IMR-90 (cell line): ENCODE results near the gene RGS13. TPM values are rescaled to one million over a fixed set of nuclear protein-coding genes. Genes with fewer than 3 reads are reported as not detected.

ENCODE experiments used
- ATAC-seq: fragments of 200-7000 bp; cut with Tn5 transposase; 2 replicates; pipeline ENCODE4 v1.9.1; 2020; ENCODE audit warnings: low read depth, mild to moderate bottlenecking, moderate library complexity
- BruUV-seq: library from RNA; stranded (reverse); fragments of 400-500 nt; replicated peaks from 2 replicates; lab custom pipeline; 2021; lab: Mats Ljungman, UMichigan
- CTCF ChIA-PET: fragments of 300-600 bp; formaldehyde crosslinking; extraction: SDS; loops from one replicate; lab custom pipeline; 2021; ENCODE audit warnings: antibody characterized with exemption; lab: Yijun Ruan, JAX
- POLR2A ChIA-PET: fragments of 300-600 bp; sonication (Branson Sonifier 250); formaldehyde crosslinking; loops from one replicate; lab custom pipeline; 2022; ENCODE audit warnings: antibody characterized with exemption; ENCODE audit not compliant: unreplicated experiment; lab: Charles Lee
- DNase-seq: peaks from one replicate; pipeline ENCODE4 v3.0.0; 2013
- H2AFZ ChIP-seq: replicated peaks from 2 replicates; pipeline ENCODE3; 2013; ENCODE audit warnings: low read length, mild to moderate bottlenecking; ENCODE audit not compliant: poor library complexity
- H2AK5ac ChIP-seq: 2 replicates; pipeline ENCODE4 v1.6.1; 2013; ENCODE audit warnings: low read depth, low read length, inconsistent platforms
- H2AK9ac ChIP-seq: replicated peaks from 2 replicates; pipeline ENCODE3; 2013; ENCODE audit warnings: mild to moderate bottlenecking, low read depth, low read length, moderate library complexity; ENCODE audit not compliant: poor library complexity
- H2BK120ac ChIP-seq: 2 replicates; pipeline ENCODE4 v1.6.1; 2013; ENCODE audit warnings: low read depth, low read length, inconsistent platforms
- H2BK15ac ChIP-seq: 3 replicates; pipeline ENCODE4 v1.6.1; 2013; ENCODE audit warnings: low read depth, low read length, inconsistent platforms
- H2BK20ac ChIP-seq: 2 replicates; pipeline ENCODE4 v1.6.1; 2013; ENCODE audit warnings: low read depth, mild to moderate bottlenecking, inconsistent platforms, low read length, moderate library complexity
- H2BK5ac ChIP-seq: 2 replicates; pipeline ENCODE4 v1.6.1; 2013; ENCODE audit warnings: mild to moderate bottlenecking, low read depth, low read length, inconsistent platforms; ENCODE audit not compliant: poor library complexity, severe bottlenecking
- H3K14ac ChIP-seq: replicated peaks from 2 replicates; pipeline ENCODE4 v1.6.1; 2013; ENCODE audit warnings: low read depth, low read length, inconsistent platforms
- H3K18ac ChIP-seq: 2 replicates; pipeline ENCODE4 v1.6.1; 2013; ENCODE audit warnings: low read depth, low read length, control low read depth
- H3K23ac ChIP-seq: 2 replicates; pipeline ENCODE4 v1.6.1; 2013; ENCODE audit warnings: low read depth, low read length, inconsistent platforms
- H3K27ac ChIP-seq: 2 replicates; pipeline ENCODE4 v1.5.1; 2013; ENCODE audit warnings: mild to moderate bottlenecking, control low read depth, low read length; ENCODE audit not compliant: insufficient read depth
- H3K27me3 ChIP-seq: 2 replicates; pipeline ENCODE4 v1.6.1; 2013; ENCODE audit warnings: low read length; ENCODE audit not compliant: control insufficient read depth, insufficient read depth
- H3K36me3 ChIP-seq: 2 replicates; pipeline ENCODE4 v1.6.1; 2013; ENCODE audit warnings: low read length, mixed read lengths; ENCODE audit not compliant: control insufficient read depth, insufficient read depth
- H3K4ac ChIP-seq: 2 replicates; pipeline ENCODE4 v1.6.1; 2013; ENCODE audit warnings: low read depth, low read length, inconsistent platforms
- H3K4me1 ChIP-seq: 2 replicates; pipeline ENCODE4 v1.6.1; 2013; ENCODE audit warnings: low read length, mixed read lengths; ENCODE audit not compliant: control insufficient read depth, insufficient read depth
- H3K4me2 ChIP-seq: 2 replicates; pipeline ENCODE4 v1.6.1; 2013; ENCODE audit warnings: low read depth, mild to moderate bottlenecking, control low read depth, low read length, moderate library complexity
- H3K4me3 ChIP-seq: 2 replicates; pipeline ENCODE4 v1.5.1; 2013; ENCODE audit warnings: low read depth, mild to moderate bottlenecking, control low read depth, low read length, moderate library complexity; ENCODE audit not compliant: insufficient read depth
- H3K56ac ChIP-seq: 2 replicates; pipeline ENCODE4 v1.6.1; 2013; ENCODE audit warnings: low read length, inconsistent platforms; ENCODE audit not compliant: insufficient read depth; ENCODE audit errors: extremely low read depth
- H3K79me1 ChIP-seq, 2 experiments: 2 replicates each; pipeline ENCODE4 v1.6.1; 2013; ENCODE audit warnings: low read length in 2 of 2, inconsistent platforms in 1 of 2, low read depth in 1 of 2
- H3K9ac ChIP-seq: 2 replicates; pipeline ENCODE4 v1.6.1; 2013; ENCODE audit warnings: low read depth, low read length, control low read depth
- H3K9me1 ChIP-seq: 2 replicates; pipeline ENCODE4 v1.6.1; 2013; ENCODE audit warnings: low read length, inconsistent platforms; ENCODE audit not compliant: insufficient read depth
- H3K9me3 ChIP-seq: 2 replicates; pipeline ENCODE4 v1.6.1; 2013; ENCODE audit warnings: low read length; ENCODE audit not compliant: control insufficient read depth, insufficient read depth
- H4K20me1 ChIP-seq: 2 replicates; pipeline ENCODE4 v1.6.1; 2013; ENCODE audit warnings: low read length, inconsistent platforms; ENCODE audit not compliant: insufficient read depth
- H4K5ac ChIP-seq: 2 replicates; pipeline ENCODE4 v1.6.1; 2013; ENCODE audit warnings: mild to moderate bottlenecking, low read depth, low read length, control low read depth
- H4K8ac ChIP-seq, 2 experiments: 2 replicates each; pipeline ENCODE4 v1.6.1; 2013; ENCODE audit warnings: low read depth in 2 of 2, low read length in 2 of 2, control low read depth in 1 of 2, inconsistent platforms in 1 of 2
- H4K91ac ChIP-seq: 2 replicates; pipeline ENCODE4 v1.6.1; 2013; ENCODE audit warnings: low read depth, low read length, inconsistent platforms; ENCODE audit not compliant: insufficient read depth
- CEBPB ChIP-seq: IDR thresholded peaks from 2 replicates; pipeline ENCODE4 v1.6.1; 2012; ENCODE audit warnings: low read depth, low read length, improper control_type of control experiment
- WGBS, 2 experiments: methylation state at CpG; one replicate each; pipeline versions ENCODE4 v1.1.5 to v1.1.7; 2013; ENCODE audit warnings: missing lambda C conversion rate in 2 of 2; ENCODE audit not compliant: insufficient read length in 1 of 2; ENCODE audit errors: extremely low coverage in 2 of 2; 5-methylcytosine and 5-hydroxymethylcytosine counted together
- dilution Hi-C: fragments of 300-500 bp; cut with HindIII; formaldehyde crosslinking; loops from one replicate; pipeline ENCODE4 v1.14.3; 2018; ENCODE audit warnings: low sequenced_read_pairs; ENCODE audit not compliant: unreplicated experiment
- in situ Hi-C: fragments of 300-500 bp; cut with MboI; formaldehyde crosslinking; loops from 3 replicates; pipeline ENCODE4 v1.14.3; 2019; ENCODE audit warnings: low sequenced_read_pairs, inconsistent platforms, mixed read lengths
- intact Hi-C: fragments of 100-400 bp; cut with micrococcal nuclease; formaldehyde crosslinking; loops from 2 replicates; pipeline ENCODE4 v1.10.0; 2022
- polyA plus RNA-seq, 3 experiments: library from polyadenylated mRNA; depleted of rRNA; stranded (reverse); fragments of >200 nt; gene quantifications; 2 replicates each; pipeline ENCODE4 v1.2.3, GENCODE V29; 2012; ENCODE audit warnings: low replicate concordance in 1 of 3
- total RNA-seq: library from RNA; depleted of rRNA; stranded (reverse); fragments of >200 nt; gene quantifications from 2 replicates; pipeline ENCODE4 v1.2.3, GENCODE V29; 2012
- TF ChIP-seq, protein P1 (sequence below): conservative IDR thresholded peaks from 2 replicates; pipeline ENCODE4 v1.5.1; 2012; ENCODE audit warnings: mild to moderate bottlenecking, low read depth, low read length, improper control_type of control experiment

Gene RGS13
- total and polyA plus RNA-seq, 2 of the 4 experiments (the other 2 are of a cell fraction): not detected

DNA sequence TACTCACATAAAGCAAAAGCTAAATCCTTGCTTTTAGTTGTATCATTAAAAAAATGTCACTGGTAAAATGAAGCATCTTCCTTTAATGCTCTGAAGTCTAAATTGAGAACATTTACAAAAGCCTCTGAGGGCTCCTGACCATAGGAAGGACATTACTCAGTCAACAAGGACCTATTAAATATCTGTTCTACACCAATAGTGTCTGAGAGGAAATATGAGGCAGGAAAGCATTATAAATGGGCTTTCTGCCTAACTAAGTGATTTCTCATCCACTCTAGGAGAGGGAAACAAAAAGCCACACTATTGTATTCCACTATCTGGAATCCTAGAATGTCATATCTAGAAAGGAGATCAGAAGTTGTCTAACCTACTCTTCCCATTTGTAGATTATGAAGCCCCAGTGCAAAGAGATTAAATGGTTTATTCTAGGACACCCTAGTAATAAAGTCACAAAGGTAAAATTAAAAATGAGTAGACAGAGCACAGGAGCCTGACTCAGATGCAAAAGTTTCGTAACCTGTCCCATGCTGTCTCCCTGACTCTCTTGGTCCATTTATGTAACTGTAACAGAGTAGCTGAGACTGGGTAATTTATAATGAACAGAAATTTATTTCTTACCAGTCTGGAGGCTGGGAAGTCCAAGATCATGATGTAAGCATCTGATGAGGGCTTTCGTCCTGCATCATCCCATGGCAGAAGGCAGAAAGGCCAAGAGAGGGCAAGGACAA, 42.8 kb upstream of the RGS13 start:
- no peaks in the 10 kb centered on the region for H3K27me3 ChIP-seq
- BruUV-seq: no TSS peak
- H2BK15ac ChIP-seq: no peak overlapping the region
- H3K4me3 ChIP-seq: no peak overlapping the region
- H2AFZ ChIP-seq: no peak overlapping the region
- H3K18ac ChIP-seq: no peak overlapping the region
- intact Hi-C loops: no loop called here
- no peak overlapping the region for H4K5ac ChIP-seq
- no peak overlapping the region for H2AK5ac ChIP-seq
- H3K9ac ChIP-seq: no peak overlapping the region
- H3K23ac ChIP-seq: no peak overlapping the region
- POLR2A ChIA-PET: no interaction called here
- no peaks in the 10 kb centered on the region for H3K36me3 ChIP-seq
- in situ Hi-C loops: no loop called here
- no peak overlapping the region for H3K27ac ChIP-seq
- no peak overlapping the region for H3K56ac ChIP-seq
- no peak overlapping the region for H3K14ac ChIP-seq
- ATAC-seq (no peak), DNase-seq (peak; percentile 12)
- no peak overlapping the region for H2AK9ac ChIP-seq
- H3K79me1 ChIP-seq: no peaks in the 10 kb centered on the region
- dilution Hi-C loops: no loop called here
- H3K4ac ChIP-seq: no peak overlapping the region
- H4K91ac ChIP-seq: no peak overlapping the region
- peak; percentile 46; the same call in 1 of the 2 replicates for TF ChIP-seq CEBPB
- TF ChIP-seq, protein P1, sequence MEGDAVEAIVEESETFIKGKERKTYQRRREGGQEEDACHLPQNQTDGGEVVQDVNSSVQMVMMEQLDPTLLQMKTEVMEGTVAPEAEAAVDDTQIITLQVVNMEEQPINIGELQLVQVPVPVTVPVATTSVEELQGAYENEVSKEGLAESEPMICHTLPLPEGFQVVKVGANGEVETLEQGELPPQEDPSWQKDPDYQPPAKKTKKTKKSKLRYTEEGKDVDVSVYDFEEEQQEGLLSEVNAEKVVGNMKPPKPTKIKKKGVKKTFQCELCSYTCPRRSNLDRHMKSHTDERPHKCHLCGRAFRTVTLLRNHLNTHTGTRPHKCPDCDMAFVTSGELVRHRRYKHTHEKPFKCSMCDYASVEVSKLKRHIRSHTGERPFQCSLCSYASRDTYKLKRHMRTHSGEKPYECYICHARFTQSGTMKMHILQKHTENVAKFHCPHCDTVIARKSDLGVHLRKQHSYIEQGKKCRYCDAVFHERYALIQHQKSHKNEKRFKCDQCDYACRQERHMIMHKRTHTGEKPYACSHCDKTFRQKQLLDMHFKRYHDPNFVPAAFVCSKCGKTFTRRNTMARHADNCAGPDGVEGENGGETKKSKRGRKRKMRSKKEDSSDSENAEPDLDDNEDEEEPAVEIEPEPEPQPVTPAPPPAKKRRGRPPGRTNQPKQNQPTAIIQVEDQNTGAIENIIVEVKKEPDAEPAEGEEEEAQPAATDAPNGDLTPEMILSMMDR: no peak
- no peak overlapping the region for H2BK20ac ChIP-seq
- H3K9me1 ChIP-seq: peaks cover 2% of the 10 kb centered on the region
- no peaks in the 10 kb centered on the region for H4K20me1 ChIP-seq
- H3K4me1 ChIP-seq: peaks cover 5% of the 10 kb centered on the region
- H2BK120ac ChIP-seq: no peak overlapping the region
- CTCF ChIA-PET: interaction anchor here (0.8 to 1.3 kb wide), 2 partner anchors 11 to 100 kb away, joined by 3 read pairs; no protein-coding TSS in a partner anchor
- H3K4me2 ChIP-seq: no peak overlapping the region
- H3K9me3 ChIP-seq: no peaks in the 10 kb centered on the region
- no peak overlapping the region for H2BK5ac ChIP-seq
- WGBS, 2 experiments: no CpG with 5 or more reads among the region's 2 CpGs
- H4K8ac ChIP-seq: no peak overlapping the region
